Adrenal gland (tissue), 5 donors: ENCODE results near the gene HOXA1.

ENCODE experiments used
- POLR2A ChIP-seq, 2 donors: fragments of 450-650 bp; IDR thresholded peaks; one replicate each; pipeline ENCODE4 v1.6.1; 2017; ENCODE audit warnings: antibody characterized with exemption in 2 of 2, mild to moderate bottlenecking in 2 of 2, moderate library complexity in 1 of 2
- TF ChIP-seq, protein P1 (sequence below), 6 experiments: fragments of 450-650 bp in 4 of 6; fragments of 200-600 bp in 2 of 6; sonication (generic) in 1 of 6; IDR thresholded peaks; 1 replicate in 5 of 6; 2 replicates in 1 of 6; pipeline versions ENCODE4 v1.5.1 to v1.8.0; 2016 to 2021; ENCODE audit warnings: antibody characterized with exemption in 6 of 6, mild to moderate bottlenecking in 2 of 6, moderate library complexity in 1 of 6
- donor health status: DM: no; HTN: no; CAD: no.

DNA sequence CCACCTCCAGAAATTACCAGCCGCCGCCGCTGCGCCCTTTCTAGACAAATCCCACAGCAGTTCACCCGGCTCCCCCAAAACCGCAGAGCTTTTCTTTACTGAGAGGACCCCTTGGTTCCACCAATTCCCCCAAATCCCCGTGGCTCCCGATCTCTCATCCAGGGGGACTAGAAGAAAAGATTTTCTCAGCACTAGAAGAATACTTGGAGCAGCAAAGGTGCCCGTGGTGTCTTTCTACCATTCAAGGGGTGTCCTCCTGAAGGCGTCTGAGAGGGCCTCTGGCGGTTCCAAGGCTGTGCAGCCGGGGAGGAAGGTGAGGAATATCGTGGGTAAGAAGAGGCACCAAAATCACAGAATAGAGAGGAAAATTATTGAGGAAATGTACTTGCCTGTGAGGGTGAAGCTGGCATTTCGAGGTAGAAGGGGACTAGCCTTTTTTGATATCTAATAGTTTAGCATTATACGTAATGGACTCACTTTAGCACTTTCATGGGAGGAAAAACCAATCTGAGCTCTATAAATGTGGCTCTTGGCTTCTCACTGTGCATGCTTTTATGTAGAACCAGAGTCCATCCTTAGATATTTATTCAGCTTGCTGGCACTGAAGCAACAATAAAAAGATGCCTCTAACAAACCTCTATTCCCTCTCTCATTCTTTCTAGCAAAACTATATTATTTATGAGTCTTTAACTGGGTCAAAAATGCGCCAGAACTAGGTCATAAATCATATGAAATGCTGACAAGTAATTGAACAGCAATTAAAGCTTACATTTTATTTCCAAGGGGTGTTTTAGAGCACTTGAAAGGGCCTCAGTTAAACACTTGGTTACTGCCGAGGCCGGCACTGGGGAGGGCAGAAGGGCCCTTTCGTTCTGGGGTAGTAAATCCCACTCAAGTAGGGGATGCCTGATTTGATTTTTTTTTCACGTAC, 20.5 kb upstream of the HOXA1 start:
- TF ChIP-seq, protein P1, sequence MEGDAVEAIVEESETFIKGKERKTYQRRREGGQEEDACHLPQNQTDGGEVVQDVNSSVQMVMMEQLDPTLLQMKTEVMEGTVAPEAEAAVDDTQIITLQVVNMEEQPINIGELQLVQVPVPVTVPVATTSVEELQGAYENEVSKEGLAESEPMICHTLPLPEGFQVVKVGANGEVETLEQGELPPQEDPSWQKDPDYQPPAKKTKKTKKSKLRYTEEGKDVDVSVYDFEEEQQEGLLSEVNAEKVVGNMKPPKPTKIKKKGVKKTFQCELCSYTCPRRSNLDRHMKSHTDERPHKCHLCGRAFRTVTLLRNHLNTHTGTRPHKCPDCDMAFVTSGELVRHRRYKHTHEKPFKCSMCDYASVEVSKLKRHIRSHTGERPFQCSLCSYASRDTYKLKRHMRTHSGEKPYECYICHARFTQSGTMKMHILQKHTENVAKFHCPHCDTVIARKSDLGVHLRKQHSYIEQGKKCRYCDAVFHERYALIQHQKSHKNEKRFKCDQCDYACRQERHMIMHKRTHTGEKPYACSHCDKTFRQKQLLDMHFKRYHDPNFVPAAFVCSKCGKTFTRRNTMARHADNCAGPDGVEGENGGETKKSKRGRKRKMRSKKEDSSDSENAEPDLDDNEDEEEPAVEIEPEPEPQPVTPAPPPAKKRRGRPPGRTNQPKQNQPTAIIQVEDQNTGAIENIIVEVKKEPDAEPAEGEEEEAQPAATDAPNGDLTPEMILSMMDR (IDR thresholded peaks at IDR 0.05): no peak
- TF ChIP-seq POLR2A (IDR thresholded peaks at IDR 0.05): no peak
